Mesenteric fat pad (tissue), 1 donor: ENCODE results near the gene AFMID. TPM values are rescaled to one million over a fixed set of nuclear protein-coding genes. Genes with fewer than 3 reads are reported as not detected.
A peak's percentile ranks its signal among the peaks of the same experiment; 100 is the strongest.

Experiments used
- DNase-seq: peaks from one replicate; pipeline ENCODE4 v3.0.0-alpha.2; 2020; ENCODE audit warnings: low spot score
- total RNA-seq: library from RNA; stranded (reverse); fragmentation: NEBNext Ultra II Directional; extraction: Animal tissue kit (Norgen Biotek cat#: 25700); gene quantifications from one replicate; pipeline ENCODE4 v1.2.1, GENCODE V29; 2021
- donor health status: DM: yes; HTN: yes; CAD: no.

Gene AFMID
- total RNA-seq, 1 donor from 2014 or later: 19.7 TPM

- DNase-seq: no peak
These were observed 7.8 kb upstream of the AFMID start for GRCh38 chr17:78179372-78179771.

- no peak for DNase-seq
These were observed 7.1 kb upstream of the AFMID start for GRCh38 chr17:78180083-78180482.

GRCh38 chr17:78180508-78180907 is 6.7 kb upstream of the AFMID start:
- no peak for DNase-seq

GRCh38 chr17:78182504-78182903 is 4.7 kb upstream of the AFMID start:
- DNase-seq: no peak

- no peak for DNase-seq
These were observed 3.2 kb upstream of the AFMID start for GRCh38 chr17:78183916-78184315.

GRCh38 chr17:78184351-78184750 is 2.8 kb upstream of the AFMID start:
- no peak for DNase-seq

GRCh38 chr17:78184868-78185267 is 2.3 kb upstream of the AFMID start:
- no peak for DNase-seq

GRCh38 chr17:78185981-78186691 is 1.0 kb upstream of the AFMID start:
- no peak for DNase-seq

GRCh38 chr17:78196716-78197115 is 9.6 kb downstream of the AFMID start:
- no peak for DNase-seq

GRCh38 chr17:78197147-78197832 is 10.1 kb downstream of the AFMID start:
- DNase-seq: no peak

GRCh38 chr17:78200451-78200850 is 13.3 kb downstream of the AFMID start:
- no peak for DNase-seq

- no peak for DNase-seq
These were observed 15.5 kb downstream of the AFMID start for GRCh38 chr17:78202666-78203065.

GRCh38 chr17:78204387-78205123 is 17.4 kb downstream of the AFMID start:
- no peak for DNase-seq

GRCh38 chr17:78205124-78205775 is 18.1 kb downstream of the AFMID start:
- DNase-seq: no peak

- DNase-seq: no peak
These were observed 19.1 kb downstream of the AFMID start for GRCh38 chr17:78206298-78206697.

GRCh38 chr17:78208486-78208885 is 21.3 kb downstream of the AFMID start:
- no peak for DNase-seq

GRCh38 chr17:78210111-78210510 is 22.9 kb downstream of the AFMID start:
- no peak for DNase-seq

- DNase-seq: no peak
These were observed 23.9 kb downstream of the AFMID start for GRCh38 chr17:78211032-78211431.

GRCh38 chr17:78214016-78214705 is 27.0 kb downstream of the AFMID start, which contains the start of gene BIRC5:
BIRC5 (plus strand) TSS chr17:78214253; CDS start chr17:78214317, 64 bp downstream.
- DNase-seq: peak; percentile 96

GRCh38 chr17:78214706-78215061 is 27.5 kb downstream of the AFMID start:
- no peak for DNase-seq
